Left lung (tissue), 10 donors: ENCODE results near the gene VASP. TPM values are rescaled to one million over a fixed set of nuclear protein-coding genes. Genes with fewer than 3 reads are reported as not detected.
A peak's percentile ranks its signal among the peaks of the same experiment; 100 is the strongest.

Source experiments
- ATAC-seq: fragments of 200-7000 bp; cut with Tn5 transposase; one replicate; pipeline ENCODE4 v1.9.1; 2020; ENCODE audit warnings: moderate library complexity
- DNase-seq, 4 donors: peaks; one replicate each; pipeline ENCODE4 v3.0.0-alpha.2; 2013 to 2020
- H3K27ac ChIP-seq, 2 donors: fragments of 200-600 bp; sonication (generic) in 1 of 2; one replicate each; pipeline versions ENCODE4 v1.5.0 to v1.8.0; 2020 to 2021
- H3K27me3 ChIP-seq, 2 donors: fragments of 200-600 bp; sonication (generic) in 1 of 2; one replicate each; pipeline versions ENCODE4 v1.5.0 to v1.8.0; 2020 to 2021
- H3K36me3 ChIP-seq, 2 donors: fragments of 200-600 bp; sonication (generic) in 1 of 2; one replicate each; pipeline versions ENCODE4 v1.5.0 to v1.8.0; 2020 to 2021
- H3K4me1 ChIP-seq, 2 donors: fragments of 200-600 bp; one replicate each; pipeline ENCODE4 v1.8.0; 2021
- H3K4me3 ChIP-seq, 2 donors: fragments of 200-600 bp; sonication (generic) in 1 of 2; one replicate each; pipeline versions ENCODE4 v1.5.0 to v1.8.0; 2020 to 2021; ENCODE audit warnings: mild to moderate bottlenecking in 1 of 2
- H3K9me3 ChIP-seq, 2 donors: fragments of 200-600 bp; sonication (generic) in 1 of 2; one replicate each; pipeline versions ENCODE4 v1.5.0 to v1.8.0; 2020 to 2021
- CTCF ChIP-seq, 2 donors: fragments of 200-600 bp; sonication (generic) in 1 of 2; IDR thresholded peaks; one replicate each; pipeline versions ENCODE4 v1.5.0 to v1.8.0; 2021; ENCODE audit warnings: antibody characterized with exemption in 2 of 2
- intact Hi-C, 2 donors: fragments of 100-400 bp; cut with DNase I; formaldehyde crosslinking; loops; one replicate each; pipeline versions ENCODE4 v1.11.2 to v1.14.2; 2022
- polyA plus RNA-seq, 6 donors: library from polyadenylated mRNA; unstranded; fragments of 120-200 nt; gene quantifications; one replicate each; pipeline ENCODE4 v1.2.1, GENCODE V29; 2013; ENCODE audit not compliant: insufficient read length in 6 of 6
- total RNA-seq, 2 donors: library from RNA; stranded (reverse); fragmentation: NEBNext Ultra II Directional; extraction: Animal tissue kit (Norgen Biotek cat#: 25700); gene quantifications; one replicate each; pipeline ENCODE4 v1.2.1, GENCODE V29; 2021
- donor health status: DM: no; HTN: yes; CAD: no.
- donor health status: DM: no; HTN: no; CAD: no.

Gene VASP
- total and polyA plus RNA-seq, 8 donors: 49.5 to 220 (median 57.4) TPM

- Histone ChIP-seq H3K9me3 (no peaks in the 10 kb centered on the region), H3K36me3 (peaks cover 0 to 16% of the 10 kb centered on the region in 2 donors), H3K27me3 (peaks cover 0 to 35% of the 10 kb centered on the region in 2 donors), H3K4me1 (peaks cover 19 to 42% of the 10 kb centered on the region in 2 donors), H3K27ac (peak overlapping the region; percentile 83 to 98), H3K4me3 (peak overlapping the region; percentile 58 to 59)
- intact Hi-C loops: no loop called here
- ATAC-seq (no peak), DNase-seq (peak in 2 of 4 donors; percentile 53 to 80)
- TF ChIP-seq CTCF (IDR thresholded peaks at IDR 0.05): no peak
These were observed 39.1 kb upstream of the VASP start for GRCh38 chr19:45468159-45468651.

- ATAC-seq (peak; percentile 31), DNase-seq (no peak)
- no peaks in the 10 kb centered on the region for H3K9me3 ChIP-seq
- TF ChIP-seq CTCF (IDR thresholded peaks at IDR 0.05): no peak
- H3K27ac ChIP-seq: peak overlapping the region; percentile 83 to 98
- peaks cover 19 to 42% of the 10 kb centered on the region in 2 donors for H3K4me1 ChIP-seq
- H3K27me3 ChIP-seq: peaks cover 0 to 41% of the 10 kb centered on the region in 2 donors
- H3K4me3 ChIP-seq: peak overlapping the region; percentile 58 to 59
- intact Hi-C loops: no loop called here
- peaks cover 0 to 16% of the 10 kb centered on the region in 2 donors for H3K36me3 ChIP-seq
These were observed 38.5 kb upstream of the VASP start for GRCh38 chr19:45468803-45469131.

- TF ChIP-seq CTCF (IDR thresholded peaks at IDR 0.05): no peak
- intact Hi-C loops: no loop called here
- Histone ChIP-seq H3K27me3 (peaks cover 0 to 47% of the 10 kb centered on the region in 2 donors), H3K4me1 (peaks cover 19 to 42% of the 10 kb centered on the region in 2 donors), H3K9me3 (no peaks in the 10 kb centered on the region), H3K4me3 (peak overlapping the region; percentile 58 to 59), H3K36me3 (peaks cover 0 to 16% of the 10 kb centered on the region in 2 donors), H3K27ac (peak overlapping the region; percentile 83 to 98)
- DNase-seq (peak; percentile 89 to 95 (median 93)), ATAC-seq (peak; percentile 90)
These were observed 37.9 kb upstream of the VASP start for GRCh38 chr19:45469132-45469944.

- H3K27ac ChIP-seq: peak overlapping the region; percentile 83 to 98
- peaks cover 0 to 16% of the 10 kb centered on the region in 2 donors for H3K36me3 ChIP-seq
- no peak for TF ChIP-seq CTCF (IDR thresholded peaks at IDR 0.05)
- no peaks in the 10 kb centered on the region for H3K9me3 ChIP-seq
- H3K27me3 ChIP-seq: peaks cover 0 to 54% of the 10 kb centered on the region in 2 donors
- ATAC-seq (no peak), DNase-seq (peak in 2 of 4 donors; percentile 69 to 76)
- intact Hi-C loops: no loop called here
- peak overlapping the region; percentile 58 to 59 for H3K4me3 ChIP-seq
- H3K4me1 ChIP-seq: peaks cover 19 to 42% of the 10 kb centered on the region in 2 donors
These were observed 37.1 kb upstream of the VASP start for GRCh38 chr19:45469945-45470761.

- intact Hi-C loops: no loop called here
- TF ChIP-seq CTCF (IDR thresholded peaks at IDR 0.05): no peak
These were observed 36.6 kb upstream of the VASP start for GRCh38 chr19:45470762-45471081.

More at GRCh38 chr19:45470762-45471081, 36.6 kb upstream of the VASP start:
- no peak for DNase-seq
- Histone ChIP-seq H3K27ac (no peak overlapping the region), H3K27me3 (peaks cover 0 to 58% of the 10 kb centered on the region in 2 donors), H3K9me3 (no peaks in the 10 kb centered on the region), H3K4me3 (no peak overlapping the region), H3K4me1 (peaks cover 19 to 42% of the 10 kb centered on the region in 2 donors), H3K36me3 (peaks cover 0 to 16% of the 10 kb centered on the region in 2 donors)
- no peak for ATAC-seq
